Ishikawa (cell line): ENCODE measurements around the gene RIPOR3.

Experiments
- CEBPB ChIP-seq: IDR thresholded peaks from 2 replicates; pipeline ENCODE4 v1.6.1; 2012
- CREB1 ChIP-seq: IDR thresholded peaks from 2 replicates; pipeline ENCODE4 v1.6.1; 2012; ENCODE audit warnings: low read depth
- EGR1 ChIP-seq: IDR thresholded peaks from 2 replicates; pipeline ENCODE4 v1.6.1; 2012
- EP300 ChIP-seq: IDR thresholded peaks from 2 replicates; pipeline ENCODE4 v1.6.1; 2012; ENCODE audit warnings: borderline replicate concordance
- FOXM1 ChIP-seq: IDR thresholded peaks from 2 replicates; pipeline ENCODE4 v1.6.1; 2012; ENCODE audit warnings: low read depth, borderline replicate concordance
- MAX ChIP-seq: IDR thresholded peaks from 2 replicates; pipeline ENCODE4 v1.6.1; 2012
- NFIC ChIP-seq: IDR thresholded peaks from 2 replicates; pipeline ENCODE4 v1.6.1; 2012
- RAD21 ChIP-seq: IDR thresholded peaks from 2 replicates; pipeline ENCODE4 v1.6.1; 2012; ENCODE audit warnings: low read depth
- REST ChIP-seq: IDR thresholded peaks from 2 replicates; pipeline ENCODE4 v1.6.1; 2012; ENCODE audit warnings: low read depth, mild to moderate bottlenecking
- TAF1 ChIP-seq: IDR thresholded peaks from 2 replicates; pipeline ENCODE4 v1.6.1; 2012; ENCODE audit warnings: low read depth, mild to moderate bottlenecking
- TCF12 ChIP-seq: IDR thresholded peaks from 2 replicates; pipeline ENCODE4 v1.6.1; 2012; ENCODE audit warnings: low read depth
- TEAD4 ChIP-seq: IDR thresholded peaks from 2 replicates; pipeline ENCODE4 v1.6.1; 2012
- USF1 ChIP-seq: IDR thresholded peaks from 2 replicates; pipeline ENCODE4 v1.6.1; 2012
- YY1 ChIP-seq: IDR thresholded peaks from 2 replicates; pipeline ENCODE4 v1.6.1; 2012; ENCODE audit warnings: low read depth
- ZBTB7A ChIP-seq: IDR thresholded peaks from 2 replicates; pipeline ENCODE4 v1.6.1; 2012; ENCODE audit warnings: low read depth

RIPOR3 gene

GRCh38 chr20:50710492-50711063 is 19.2 kb upstream of the RIPOR3 start:
- no peak for TF ChIP-seq YY1
- no peak for TF ChIP-seq FOXM1
- TF ChIP-seq REST = no peak
- TF ChIP-seq CREB1 = no peak
- TF ChIP-seq TEAD4 = no peak
- TF ChIP-seq TAF1 = no peak
- no peak for TF ChIP-seq CEBPB
- no peak for TF ChIP-seq ZBTB7A
- TF ChIP-seq TCF12 = no peak
- TF ChIP-seq EGR1 = no peak

DNA sequence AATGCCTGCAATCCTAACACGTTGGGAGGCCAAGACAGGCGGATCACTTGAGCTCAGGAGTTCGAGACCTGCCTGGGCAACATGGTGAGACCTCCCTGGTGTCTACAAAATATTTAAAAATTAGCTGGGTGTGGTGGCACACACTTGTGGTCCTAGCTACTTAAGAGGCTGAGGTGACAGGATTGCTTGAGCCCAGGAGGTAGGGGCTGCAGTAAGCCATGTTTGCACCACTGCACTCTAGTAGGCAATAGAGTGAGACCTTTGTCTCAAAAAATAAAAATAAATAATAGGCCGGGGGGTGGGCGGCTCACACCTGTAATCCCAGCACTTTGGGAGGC is 18.3 kb upstream of the RIPOR3 start:
- TF ChIP-seq CEBPB (no peak), NFIC (no peak), EGR1 (no peak), MAX (no peak), RAD21 (no peak), TEAD4 (no peak), EP300 (no peak), YY1 (no peak), USF1 (no peak), TCF12 (no peak)

GRCh38 chr20:50708845-50709635 is 17.7 kb upstream of the RIPOR3 start:
- no peak for TF ChIP-seq REST

DNA sequence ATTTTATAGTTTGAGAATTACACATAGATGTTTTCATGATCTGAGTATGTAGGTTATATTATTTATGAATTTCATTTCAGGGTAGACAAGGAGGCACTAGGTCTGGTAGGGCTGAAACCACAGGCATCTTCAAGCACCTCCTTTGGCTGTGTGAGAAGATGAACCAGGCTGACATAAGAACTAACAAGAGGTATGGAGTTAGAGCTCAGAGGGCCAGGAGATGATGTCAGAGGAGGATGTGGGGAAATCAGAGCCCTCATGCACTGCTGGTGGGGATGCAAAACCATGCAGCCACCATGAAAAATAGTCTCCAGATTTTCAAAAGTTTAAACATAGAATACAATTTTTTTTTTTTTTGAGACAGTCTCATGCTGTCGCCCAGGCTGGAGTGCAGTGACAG is 13.6 kb upstream of the RIPOR3 start:
- TF ChIP-seq FOXM1 = no peak
- TF ChIP-seq NFIC = no peak
- no peak for TF ChIP-seq CREB1
- TF ChIP-seq USF1 = no peak
- TF ChIP-seq TCF12 = no peak
- no peak for TF ChIP-seq ZBTB7A
- TF ChIP-seq TAF1 = no peak
- TF ChIP-seq MAX = no peak
- no peak for TF ChIP-seq REST
- no peak for TF ChIP-seq EP300
- TF ChIP-seq EGR1 = no peak
- TF ChIP-seq RAD21 = no peak
- no peak for TF ChIP-seq TEAD4
- TF ChIP-seq CEBPB = no peak
- TF ChIP-seq YY1 = no peak

DNA sequence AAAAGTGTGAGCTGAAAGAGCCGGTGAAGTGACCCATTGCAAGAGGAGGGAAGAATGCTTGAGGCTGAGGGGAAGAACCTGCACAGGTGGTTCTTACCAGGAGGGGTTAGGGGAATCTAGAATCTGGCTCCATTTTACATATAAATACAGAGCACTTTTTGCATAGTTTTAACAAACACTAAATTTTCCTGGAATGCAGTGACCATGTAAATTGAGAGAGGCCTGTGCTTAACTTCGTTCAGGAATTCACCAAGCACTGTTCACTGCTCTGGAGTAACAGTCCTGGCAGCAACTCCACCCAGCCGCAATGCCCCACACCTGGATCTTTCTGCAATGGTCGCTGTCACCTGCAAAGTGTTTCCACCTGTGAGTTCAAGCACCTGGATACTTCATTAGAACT is 13.2 kb upstream of the RIPOR3 start:
- TF ChIP-seq USF1 (no peak), TEAD4 (no peak), YY1 (no peak), FOXM1 (no peak), TCF12 (no peak), EGR1 (no peak), REST (no peak), NFIC (no peak), CEBPB (no peak), MAX (no peak), RAD21 (no peak)
